ENCODE data around the gene F12. TPM values are rescaled to one million over a fixed set of nuclear protein-coding genes. Genes with fewer than 3 reads are reported as not detected.

The F12 gene
- total and polyA plus RNA-seq, 2 donors: 0.19 to 1.2 TPM

DNA sequence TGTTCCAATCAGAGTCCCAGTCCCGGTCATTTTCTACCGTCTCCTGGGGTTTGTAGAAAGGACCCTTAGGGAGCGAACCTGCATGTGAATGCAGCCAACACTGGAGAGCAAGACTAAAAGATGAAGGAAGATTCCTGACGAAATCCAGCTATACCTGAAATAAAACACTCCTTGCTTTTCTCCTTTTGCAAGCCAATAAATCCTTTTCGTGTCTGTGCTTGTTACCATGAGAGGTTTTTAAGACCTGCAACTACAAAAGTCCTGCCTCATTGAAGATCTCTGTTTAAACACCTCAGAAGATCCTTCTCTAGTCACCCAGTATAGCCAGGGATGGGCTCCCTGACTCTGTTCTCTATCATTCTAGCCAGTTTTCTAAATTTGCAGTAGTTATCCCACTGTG, 35.2 kb downstream of the F12 start:
- Histone ChIP-seq H3K27ac (ENCODE audit: low read depth in 1 of 2, low read length in 1 of 2) (peak overlapping the region; percentile 37 to 38), H3K4me1 (ENCODE audit: control insufficient read depth in 2 of 2, insufficient read depth in 2 of 2, low read length in 2 of 2) (peaks cover 5 to 44% of the 10 kb centered on the region in 2 donors)

DNA sequence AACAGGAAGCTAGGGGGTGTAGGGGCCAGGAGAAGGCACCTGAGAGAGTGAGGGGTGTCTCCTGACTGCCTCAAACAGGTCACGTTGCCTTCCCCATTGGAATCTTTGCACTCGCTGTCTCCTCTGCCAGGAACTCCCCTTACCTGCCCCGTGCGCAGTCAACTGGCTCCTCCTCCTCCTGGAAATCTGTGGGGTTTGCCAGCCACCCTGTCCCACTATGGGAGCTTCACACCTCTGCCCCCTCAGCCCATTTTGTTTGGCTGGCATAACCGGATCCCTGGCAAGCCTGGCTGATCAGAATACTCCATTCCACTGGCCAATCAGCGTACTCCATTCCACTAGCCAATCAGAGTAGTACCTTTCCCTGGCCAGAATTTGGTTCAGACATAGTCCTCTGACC, 35.6 kb downstream of the F12 start:
- H3K27me3 ChIP-seq (ENCODE audit: control insufficient read depth in 2 of 2, insufficient read depth in 1 of 2, low read length in 1 of 2): no peaks in the 10 kb centered on the region
- H3K27ac ChIP-seq (ENCODE audit: low read depth in 1 of 2, low read length in 1 of 2): peak overlapping the region; percentile 32 to 43
- no peaks in the 10 kb centered on the region for H3K9me3 ChIP-seq (ENCODE audit: control insufficient read depth in 2 of 2, insufficient read depth in 1 of 2, low read length in 1 of 2)
- DNase-seq (ENCODE audit: low read depth in 6 of 9, low spot score in 9 of 9): no peak
- no peak overlapping the region for H3K4me3 ChIP-seq (ENCODE audit: low read length in 2 of 2)
- H3K36me3 ChIP-seq (ENCODE audit: control insufficient read depth in 2 of 2, insufficient read depth in 2 of 2, low read length in 1 of 2): peaks cover 48% of the 10 kb centered on the region in 2 donors
- H3K4me1 ChIP-seq (ENCODE audit: control insufficient read depth in 2 of 2, insufficient read depth in 2 of 2, low read length in 2 of 2): peaks cover 5 to 44% of the 10 kb centered on the region in 2 donors
- WGBS: 79% methylated on average over 6 of the region's 6 CpGs

More for the DNA sequence above, 35.2 kb downstream of the F12 start:
- whole genome bisulfite sequencing: 92% methylated on average over 5 of the region's 5 CpGs
- H3K36me3 ChIP-seq (ENCODE audit: control insufficient read depth in 2 of 2, insufficient read depth in 2 of 2, low read length in 1 of 2): peaks cover 44% of the 10 kb centered on the region in 2 donors
- H3K9me3 ChIP-seq (ENCODE audit: control insufficient read depth in 2 of 2, insufficient read depth in 1 of 2, low read length in 1 of 2): no peaks in the 10 kb centered on the region
- no peak overlapping the region for H3K4me3 ChIP-seq (ENCODE audit: low read length in 2 of 2)
- H3K27me3 ChIP-seq (ENCODE audit: control insufficient read depth in 2 of 2, insufficient read depth in 1 of 2, low read length in 1 of 2): no peaks in the 10 kb centered on the region
- no peak for DNase-seq (ENCODE audit: low read depth in 6 of 9, low spot score in 9 of 9)

DNA sequence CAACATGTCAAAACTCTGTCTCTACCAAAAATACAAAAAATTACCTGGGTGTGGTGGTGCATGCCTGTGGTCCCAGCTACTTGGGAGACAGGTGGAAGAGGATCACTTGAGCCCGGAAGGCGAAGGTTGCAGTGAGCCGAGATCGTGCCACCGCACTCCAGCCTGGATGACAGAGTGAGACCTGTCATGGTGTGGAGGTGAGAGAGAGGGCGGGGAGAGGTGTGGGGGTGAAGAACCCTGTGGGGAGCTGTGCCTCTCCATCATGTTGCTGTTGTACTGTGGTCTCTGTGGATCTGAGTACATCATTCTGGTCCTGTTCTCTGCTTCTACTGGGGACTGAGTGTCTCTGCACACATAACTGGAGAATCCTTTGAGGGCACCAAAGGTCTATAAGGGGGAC, 36.5 kb downstream of the F12 start:
- H3K36me3 ChIP-seq (ENCODE audit: control insufficient read depth in 2 of 2, insufficient read depth in 2 of 2, low read length in 1 of 2): peaks cover 57% of the 10 kb centered on the region in 2 donors
- 91% methylated on average over 6 of the region's 6 CpGs for WGBS
- H3K27me3 ChIP-seq (ENCODE audit: control insufficient read depth in 2 of 2, insufficient read depth in 1 of 2, low read length in 1 of 2): no peaks in the 10 kb centered on the region
- DNase-seq (ENCODE audit: low read depth in 6 of 9, low spot score in 9 of 9): no peak
- no peak overlapping the region for H3K4me3 ChIP-seq (ENCODE audit: low read length in 2 of 2)
- H3K4me1 ChIP-seq (ENCODE audit: control insufficient read depth in 2 of 2, insufficient read depth in 2 of 2, low read length in 2 of 2): peaks cover 5 to 44% of the 10 kb centered on the region in 2 donors
- peak overlapping the region; percentile 18 to 83 for H3K27ac ChIP-seq (ENCODE audit: low read depth in 1 of 2, low read length in 1 of 2)
- H3K9me3 ChIP-seq (ENCODE audit: control insufficient read depth in 2 of 2, insufficient read depth in 1 of 2, low read length in 1 of 2): no peaks in the 10 kb centered on the region

DNA sequence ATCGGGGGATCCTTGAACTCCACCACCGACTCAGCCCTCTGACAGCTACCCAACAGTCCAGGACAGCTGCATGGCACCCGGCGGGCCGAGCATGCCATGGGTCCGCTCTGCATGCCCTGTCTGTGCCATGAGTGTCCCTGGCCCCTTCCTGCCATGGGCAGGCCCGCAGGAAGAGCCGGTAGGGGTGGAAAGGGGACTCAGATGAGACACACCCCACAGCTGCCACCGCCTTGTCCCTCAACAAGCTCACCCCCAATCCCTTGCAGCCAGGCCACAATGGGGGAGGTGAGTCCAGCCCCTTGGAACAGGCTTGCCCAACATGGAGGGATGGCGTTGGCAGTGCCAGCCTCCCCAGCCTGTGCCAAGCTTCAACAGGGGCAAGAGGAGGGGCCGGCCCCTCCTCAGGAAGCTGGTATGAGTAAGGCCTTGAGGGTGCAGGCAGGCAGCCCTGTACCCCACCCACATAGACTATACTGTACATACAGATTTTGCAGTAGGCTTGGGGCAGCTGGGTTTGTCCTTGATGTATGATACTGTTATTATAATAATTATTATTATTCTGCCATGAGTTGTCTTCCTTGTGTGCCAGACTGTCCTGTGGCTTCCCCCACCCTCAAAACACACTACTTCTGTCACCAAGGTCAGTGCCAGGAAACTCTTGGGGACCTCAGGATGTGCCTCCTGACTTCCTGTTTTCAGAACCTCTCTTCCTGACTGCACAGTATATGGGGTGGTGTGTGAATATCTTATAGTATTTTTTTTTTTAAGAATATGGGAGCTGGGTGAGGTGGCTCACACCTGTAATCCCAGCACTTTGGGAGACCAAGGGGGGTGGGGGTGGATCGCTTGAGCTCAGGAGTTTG, 37.1 kb downstream of the F12 start:
- H3K36me3 ChIP-seq (ENCODE audit: control insufficient read depth in 2 of 2, insufficient read depth in 2 of 2, low read length in 1 of 2): peaks cover 63% of the 10 kb centered on the region in 2 donors
- H3K4me3 ChIP-seq (ENCODE audit: low read length in 2 of 2): no peak overlapping the region
- 77% methylated on average over 12 of the region's 12 CpGs for WGBS
- H3K4me1 ChIP-seq (ENCODE audit: control insufficient read depth in 2 of 2, insufficient read depth in 2 of 2, low read length in 2 of 2): peaks cover 5 to 44% of the 10 kb centered on the region in 2 donors
- no peaks in the 10 kb centered on the region for H3K9me3 ChIP-seq (ENCODE audit: control insufficient read depth in 2 of 2, insufficient read depth in 1 of 2, low read length in 1 of 2)
- H3K27ac ChIP-seq (ENCODE audit: low read depth in 1 of 2, low read length in 1 of 2): peak overlapping the region; percentile 50 to 83
- H3K27me3 ChIP-seq (ENCODE audit: control insufficient read depth in 2 of 2, insufficient read depth in 1 of 2, low read length in 1 of 2): no peaks in the 10 kb centered on the region
- peak in 1 of 9 donors; percentile 43 for DNase-seq (ENCODE audit: low read depth in 6 of 9, low spot score in 9 of 9)

DNA sequence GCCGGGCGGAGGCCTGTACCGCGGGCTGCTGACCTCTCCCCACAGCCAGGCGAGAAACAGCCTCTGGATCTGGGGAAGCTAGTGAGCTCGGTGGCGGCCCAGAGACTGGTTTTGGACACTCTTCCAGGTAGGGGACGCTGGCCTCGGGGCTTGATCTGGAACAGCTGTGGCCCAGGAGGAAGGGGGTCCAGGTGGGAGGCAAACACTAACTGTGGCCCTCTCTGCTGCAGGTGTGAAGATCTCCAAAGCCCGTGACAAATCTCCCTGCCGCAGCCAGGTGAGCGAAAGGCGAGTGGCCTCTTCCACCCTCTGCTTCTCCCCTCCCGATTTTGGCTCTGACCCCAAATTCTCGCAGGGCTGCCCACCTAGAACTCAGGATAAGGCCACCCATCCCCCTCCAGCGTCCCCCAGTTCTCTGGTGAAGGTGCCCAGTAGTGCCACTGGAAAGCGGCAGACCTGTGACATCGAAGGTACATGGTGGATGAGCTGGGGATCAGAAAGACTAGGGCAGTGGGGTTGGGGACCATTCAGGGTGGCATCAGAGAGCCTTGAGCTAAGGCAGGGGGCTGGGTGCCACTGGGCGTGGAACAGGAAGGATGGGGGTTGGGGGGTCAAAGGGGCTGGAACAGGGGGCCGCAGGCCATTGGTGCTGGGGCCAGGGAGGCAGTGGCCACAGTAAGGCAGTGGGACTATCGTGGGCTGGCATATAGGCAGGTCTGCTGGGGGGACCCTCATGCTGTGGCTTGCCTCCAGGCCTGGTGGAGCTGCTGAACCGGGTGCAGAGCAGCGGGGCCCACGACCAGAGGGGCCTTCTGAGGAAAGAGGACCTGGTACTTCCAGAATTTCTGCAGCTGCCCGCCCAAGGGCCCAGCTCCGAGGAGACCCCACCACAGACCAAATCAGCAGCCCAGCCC, 38.0 kb downstream of the F12 start:
- Histone ChIP-seq H3K9me3 (ENCODE audit: control insufficient read depth in 2 of 2, insufficient read depth in 1 of 2, low read length in 1 of 2) (no peaks in the 10 kb centered on the region), H3K27me3 (ENCODE audit: control insufficient read depth in 2 of 2, insufficient read depth in 1 of 2, low read length in 1 of 2) (no peaks in the 10 kb centered on the region), H3K4me3 (ENCODE audit: low read length in 2 of 2) (peak overlapping the region in 1 of 2 donors; percentile 23), H3K27ac (ENCODE audit: low read depth in 1 of 2, low read length in 1 of 2) (peak overlapping the region in 1 of 2 donors; percentile 19), H3K4me1 (ENCODE audit: control insufficient read depth in 2 of 2, insufficient read depth in 2 of 2, low read length in 2 of 2) (peaks cover 5 to 47% of the 10 kb centered on the region in 2 donors), H3K36me3 (ENCODE audit: control insufficient read depth in 2 of 2, insufficient read depth in 2 of 2, low read length in 1 of 2) (peaks cover 69 to 72% of the 10 kb centered on the region in 2 donors)
- WGBS: 86% methylated on average over 26 of the region's 26 CpGs
- no peak for DNase-seq (ENCODE audit: low read depth in 6 of 9, low spot score in 9 of 9)

DNA sequence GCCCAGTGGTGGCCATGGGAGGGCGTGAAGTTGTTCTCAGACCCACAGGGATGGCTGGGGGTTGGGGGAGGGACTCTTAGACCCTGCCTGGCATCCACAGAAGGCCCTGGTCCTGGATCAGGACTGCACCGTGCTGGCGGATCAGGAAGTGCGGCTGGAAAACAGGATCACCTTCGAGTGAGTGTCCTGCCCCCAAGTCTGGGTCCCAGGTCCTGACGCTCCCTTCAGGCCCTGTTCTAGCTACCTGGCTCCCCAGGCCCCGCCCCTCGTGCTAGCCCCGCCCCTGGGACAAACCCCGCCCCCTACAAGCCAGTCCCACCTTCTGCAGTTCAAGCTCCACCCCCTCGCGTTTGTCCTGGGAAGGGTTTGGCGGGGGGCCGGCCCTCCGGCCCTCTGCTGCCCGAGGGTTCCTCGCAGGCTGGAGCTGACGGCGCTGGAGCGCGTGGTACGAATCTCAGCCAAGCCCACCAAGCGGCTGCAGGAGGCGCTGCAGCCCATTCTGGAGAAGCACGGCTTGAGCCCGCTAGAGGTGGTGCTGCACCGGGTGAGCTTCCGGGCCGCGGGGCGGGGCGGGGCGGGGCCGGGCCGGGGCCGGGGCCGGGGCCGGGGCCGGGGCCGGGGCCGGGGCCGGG, 38.8 kb downstream of the F12 start:
- peak in 1 of 9 donors; percentile 78 for DNase-seq (ENCODE audit: low read depth in 6 of 9, low spot score in 9 of 9)
- peaks cover 76 to 80% of the 10 kb centered on the region in 2 donors for H3K36me3 ChIP-seq (ENCODE audit: control insufficient read depth in 2 of 2, insufficient read depth in 2 of 2, low read length in 1 of 2)
- peak overlapping the region in 1 of 2 donors; percentile 23 for H3K4me3 ChIP-seq (ENCODE audit: low read length in 2 of 2)
- H3K4me1 ChIP-seq (ENCODE audit: control insufficient read depth in 2 of 2, insufficient read depth in 2 of 2, low read length in 2 of 2): peaks cover 5 to 55% of the 10 kb centered on the region in 2 donors
- H3K27ac ChIP-seq (ENCODE audit: low read depth in 1 of 2, low read length in 1 of 2): peak overlapping the region in 1 of 2 donors; percentile 19
- WGBS: 69% methylated on average over 42 of the region's 42 CpGs
- H3K27me3 ChIP-seq (ENCODE audit: control insufficient read depth in 2 of 2, insufficient read depth in 1 of 2, low read length in 1 of 2): no peaks in the 10 kb centered on the region
- H3K9me3 ChIP-seq (ENCODE audit: control insufficient read depth in 2 of 2, insufficient read depth in 1 of 2, low read length in 1 of 2): peaks cover 0 to 3% of the 10 kb centered on the region in 2 donors

DNA sequence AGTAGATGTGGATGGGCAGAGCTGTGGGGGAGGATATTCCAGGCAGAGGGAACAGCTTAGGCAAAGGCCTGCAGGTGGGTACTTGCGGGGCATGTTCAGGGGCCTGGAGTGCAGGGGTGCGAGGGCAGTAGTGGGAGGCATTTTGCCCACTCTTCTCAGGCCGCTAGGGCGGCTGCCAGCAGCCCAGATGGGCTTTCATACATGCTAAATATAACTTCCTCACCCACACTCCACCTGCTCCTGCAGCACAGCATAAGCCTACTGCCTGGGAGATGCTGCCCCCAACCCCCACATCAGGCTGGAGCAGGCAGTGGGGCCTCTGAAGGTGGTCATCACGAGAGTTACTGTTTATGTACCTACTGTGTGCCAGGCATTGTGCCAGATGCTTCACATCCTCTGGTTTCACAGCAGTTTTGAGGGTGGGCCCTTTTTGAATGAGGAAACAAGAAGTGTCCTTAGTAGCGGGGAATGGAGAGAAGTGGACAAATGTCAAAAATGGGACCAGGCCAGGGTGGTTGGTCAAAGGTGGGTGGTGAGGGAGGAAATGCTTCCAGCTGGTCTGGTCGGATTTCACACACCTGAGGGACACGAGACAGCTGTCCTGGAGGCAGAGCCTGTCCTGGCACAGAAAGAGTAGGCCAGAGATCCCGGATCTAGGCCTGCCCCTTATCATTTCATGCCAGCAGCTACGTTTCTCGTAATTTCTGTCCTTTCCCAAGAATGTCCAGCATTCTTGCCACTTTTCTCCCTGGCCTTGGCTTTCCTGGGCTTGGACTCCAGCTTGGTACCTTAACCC, 39.5 kb downstream of the F12 start:
- H3K9me3 ChIP-seq (ENCODE audit: control insufficient read depth in 2 of 2, insufficient read depth in 1 of 2, low read length in 1 of 2): peaks cover 0 to 3% of the 10 kb centered on the region in 2 donors
- H3K27ac ChIP-seq (ENCODE audit: low read depth in 1 of 2, low read length in 1 of 2): no peak overlapping the region
- no peak overlapping the region for H3K4me3 ChIP-seq (ENCODE audit: low read length in 2 of 2)

More for the DNA sequence above, 39.5 kb downstream of the F12 start:
- H3K36me3 ChIP-seq (ENCODE audit: control insufficient read depth in 2 of 2, insufficient read depth in 2 of 2, low read length in 1 of 2): peaks cover 77 to 86% of the 10 kb centered on the region in 2 donors
- WGBS: 79% methylated on average over 11 of the region's 11 CpGs
- H3K4me1 ChIP-seq (ENCODE audit: control insufficient read depth in 2 of 2, insufficient read depth in 2 of 2, low read length in 2 of 2): peaks cover 5 to 59% of the 10 kb centered on the region in 2 donors
- no peaks in the 10 kb centered on the region for H3K27me3 ChIP-seq (ENCODE audit: control insufficient read depth in 2 of 2, insufficient read depth in 1 of 2, low read length in 1 of 2)
- DNase-seq (ENCODE audit: low read depth in 6 of 9, low spot score in 9 of 9): no peak
